DMS 273 (cell line): ENCODE data around the gene SPRY4.
"Not testable (repeated sequence)": the region's sequence is repeated elsewhere in the genome, so short reads cannot be mapped to it uniquely, and the experiment has no call there.

ENCODE experiments used
- DNase-seq: peaks from one replicate; lab custom pipeline; 2025; ENCODE audit not compliant: unreplicated experiment; lab: John Stamatoyannopoulos, UW

Gene SPRY4

DNA sequence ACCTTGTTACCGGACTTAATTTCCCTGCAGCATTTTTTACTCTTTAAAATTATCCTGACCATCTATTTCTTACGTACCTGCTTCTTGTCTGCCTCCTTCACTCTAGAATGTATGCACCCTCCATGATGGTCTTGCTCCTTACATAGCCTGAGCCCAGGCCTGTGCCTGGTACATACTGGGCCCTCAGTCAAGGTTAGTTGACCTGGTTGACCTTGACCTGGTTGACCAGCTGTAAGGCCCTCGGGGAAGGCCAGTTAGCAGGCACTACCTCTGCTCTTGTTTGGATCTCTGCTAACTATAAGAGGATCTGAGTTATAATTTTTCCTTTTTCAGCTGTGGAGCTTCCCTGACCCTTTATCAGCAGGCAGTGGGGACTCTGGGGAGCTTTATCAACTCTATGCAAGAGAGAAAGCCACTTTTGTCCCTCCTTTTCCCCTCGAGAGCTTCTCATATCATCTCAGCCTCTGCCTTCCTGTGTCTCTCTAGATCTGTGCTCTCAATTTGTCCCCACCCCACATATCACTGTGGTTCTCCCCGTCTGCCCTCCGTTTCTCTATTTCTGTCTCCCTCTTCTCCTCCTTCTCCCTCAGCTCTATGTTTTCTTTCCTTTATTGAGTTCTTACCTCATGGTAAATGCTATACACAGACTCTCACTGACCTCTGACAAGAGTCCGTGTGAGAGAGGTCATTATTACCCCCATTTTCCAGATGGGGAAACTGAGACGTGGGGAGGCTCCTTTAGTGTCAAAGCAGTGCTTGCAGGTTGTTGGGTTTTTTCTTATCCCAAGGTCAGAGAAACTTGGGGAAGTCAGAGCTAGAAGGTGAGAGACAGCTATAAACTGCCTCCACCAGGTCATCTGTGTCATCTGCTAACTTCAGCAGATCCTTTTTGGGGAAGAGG is 28.6 kb downstream of the SPRY4 start:
- DNase-seq: no peak

DNA sequence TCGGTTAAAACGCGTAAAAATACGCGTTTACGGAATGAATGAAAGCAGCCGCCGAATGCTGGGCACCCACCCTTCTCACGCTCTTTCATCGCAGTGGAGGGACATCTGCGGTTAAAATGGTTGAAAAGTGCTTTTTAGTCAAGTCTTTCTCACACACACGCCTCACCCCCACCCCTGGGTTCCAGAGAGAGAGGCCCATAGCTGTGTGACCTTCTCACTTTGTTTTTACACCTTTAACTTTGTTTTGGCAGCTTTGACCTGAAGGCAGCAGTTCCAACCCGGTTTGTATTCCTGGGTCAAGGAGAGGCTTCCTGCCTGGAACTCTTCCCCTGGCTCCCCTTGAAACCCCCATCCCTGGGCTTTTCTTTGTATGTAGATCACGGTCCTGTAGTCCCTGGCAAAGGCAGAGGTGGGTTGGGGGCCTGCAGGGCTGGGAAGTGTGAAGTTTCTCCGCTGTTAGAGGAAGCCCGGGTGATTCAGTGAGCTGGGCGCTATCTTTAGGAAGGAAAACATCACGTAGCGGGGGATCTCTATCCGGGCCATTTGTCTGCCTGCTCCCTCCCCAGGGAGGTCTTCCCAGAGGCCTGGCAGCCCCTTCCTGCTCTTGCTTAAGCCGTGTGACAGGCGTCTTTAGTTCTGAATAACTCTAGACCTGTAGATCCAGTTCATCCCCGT is 29.6 kb downstream of the SPRY4 start:
- no peak for DNase-seq

DNA sequence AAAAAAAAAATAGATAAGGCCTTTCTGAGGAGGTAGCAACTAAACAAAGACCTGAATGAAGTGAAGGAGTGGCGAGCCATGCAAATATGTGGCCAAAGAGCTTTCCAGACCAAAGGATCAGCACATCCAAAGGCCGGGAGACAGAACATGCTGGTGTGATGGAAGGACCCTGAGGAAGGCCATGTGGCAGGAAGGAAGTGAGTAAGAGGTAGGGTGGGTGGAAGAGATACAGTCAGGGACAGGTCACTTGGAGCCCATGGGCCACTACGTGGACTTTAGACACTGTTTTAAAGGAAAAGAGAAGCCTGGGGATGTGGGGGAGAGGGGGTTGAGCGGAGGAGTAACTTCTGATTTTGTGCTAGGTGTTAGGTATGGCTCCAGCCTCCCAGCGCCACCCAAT is 31.3 kb downstream of the SPRY4 start:
- no peak for DNase-seq

DNA sequence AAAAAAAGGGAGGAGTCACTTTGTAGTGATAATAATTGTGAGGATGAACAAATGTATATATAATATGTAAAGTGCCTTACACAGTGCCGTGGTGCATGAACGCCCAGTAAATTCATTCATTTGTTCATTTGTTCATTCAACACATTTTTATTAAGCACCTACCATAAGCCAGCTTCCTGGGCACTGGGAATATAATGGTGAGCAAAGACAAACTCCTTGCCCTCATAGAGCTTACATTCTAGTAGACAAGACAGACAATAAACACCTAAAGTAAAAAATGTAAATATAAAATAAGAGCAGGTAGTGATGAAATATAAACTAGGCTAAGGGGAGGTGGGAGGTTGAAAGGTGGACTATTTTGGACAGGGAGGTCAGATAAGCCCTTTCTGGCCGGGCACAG is 32.0 kb downstream of the SPRY4 start:
- no peak for DNase-seq

DNA sequence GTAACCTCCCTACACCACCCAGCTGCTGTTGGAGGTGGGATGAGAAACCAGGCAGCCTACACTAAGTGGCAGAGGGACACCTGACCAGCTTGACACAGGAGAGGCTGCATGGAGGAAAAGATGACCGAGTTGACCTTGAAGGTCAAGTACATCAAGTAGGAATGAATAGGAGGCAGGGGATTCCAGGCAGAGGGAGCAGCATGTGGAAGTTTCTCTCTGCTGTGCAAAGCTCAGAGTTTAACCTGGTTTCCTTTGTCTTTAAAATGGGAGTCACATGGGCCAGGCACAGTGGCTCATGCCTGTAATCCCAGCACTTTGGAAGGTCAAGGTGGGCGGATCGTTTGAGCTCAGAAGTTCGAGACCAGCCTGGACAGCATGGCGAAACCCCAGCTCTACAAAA is 32.6 kb downstream of the SPRY4 start:
- DNase-seq: no peak

DNA sequence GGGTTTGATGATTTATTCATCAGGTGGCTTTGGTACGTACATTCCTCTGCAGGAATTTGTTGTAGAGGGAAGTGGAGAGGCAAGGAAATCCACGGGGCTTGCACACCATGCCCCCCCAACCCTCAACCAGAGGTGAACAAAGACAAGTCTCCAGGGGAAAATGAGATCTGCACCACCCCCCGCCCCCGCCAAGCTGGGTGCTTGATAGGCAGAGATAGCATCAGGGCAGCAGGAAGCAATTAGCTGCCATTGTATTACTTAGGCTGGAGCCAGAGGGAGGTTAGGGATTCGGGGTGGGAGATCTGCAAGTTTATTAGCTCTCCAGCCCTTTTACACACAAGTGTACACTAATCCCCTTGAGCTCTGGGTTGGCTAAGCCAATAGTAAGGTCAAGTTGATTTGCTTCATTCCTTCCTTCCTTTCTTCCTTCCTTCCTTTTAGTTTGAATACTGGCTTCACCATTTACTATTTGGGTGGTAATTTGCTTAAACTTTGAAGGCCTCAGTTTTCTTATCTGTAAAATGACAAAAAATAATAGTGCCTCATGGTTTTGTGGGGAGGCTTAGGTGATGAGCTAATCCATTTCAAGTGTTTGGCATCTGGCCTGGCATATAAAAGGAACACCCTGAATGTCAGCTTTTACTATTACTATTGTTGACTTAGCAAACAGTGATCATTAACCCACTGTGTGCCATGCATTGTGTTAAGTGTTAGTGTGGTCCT is 34.1 kb downstream of the SPRY4 start:
- DNase-seq: no peak

DNA sequence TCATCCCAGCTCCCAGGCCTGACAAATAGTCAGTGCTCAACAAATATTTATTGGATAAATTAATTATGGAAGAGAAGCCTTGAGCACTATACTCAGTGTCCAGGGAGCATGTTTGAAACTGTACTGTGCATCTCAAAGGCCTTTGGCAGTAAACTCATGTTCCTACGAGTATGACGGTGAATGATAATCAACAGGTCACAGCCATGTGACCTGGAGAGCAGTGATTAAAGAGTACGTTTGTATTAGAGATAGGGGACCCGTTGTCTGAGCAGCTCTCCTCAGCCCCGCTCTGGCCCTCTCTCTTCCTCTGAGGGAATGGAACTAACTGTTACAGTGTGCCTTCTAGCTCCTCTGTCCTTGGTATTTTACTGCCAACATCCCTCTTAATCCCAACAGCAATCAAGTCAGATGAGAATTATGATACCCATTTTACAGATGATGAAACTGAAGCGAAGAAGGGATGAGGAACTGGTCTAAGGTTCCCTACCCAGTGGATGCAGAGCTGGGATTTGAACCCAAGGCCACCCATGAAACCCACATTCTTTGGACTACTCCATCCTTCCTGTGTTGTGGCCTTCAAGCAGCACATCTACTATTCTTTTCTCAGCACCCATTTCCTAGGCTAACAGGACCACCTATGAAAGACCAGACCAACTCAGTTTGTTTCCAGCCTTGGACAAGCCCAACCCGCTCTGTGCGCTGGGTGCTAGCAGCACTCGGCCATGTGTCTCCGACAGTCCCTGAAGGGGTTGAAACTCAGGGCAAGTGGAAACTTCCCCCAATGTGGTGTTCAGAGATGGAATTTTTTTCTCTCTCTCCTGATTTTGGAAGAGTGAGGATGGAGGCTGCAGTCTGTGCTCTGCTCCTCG is 34.9 kb downstream of the SPRY4 start:
- no peak for DNase-seq

DNA sequence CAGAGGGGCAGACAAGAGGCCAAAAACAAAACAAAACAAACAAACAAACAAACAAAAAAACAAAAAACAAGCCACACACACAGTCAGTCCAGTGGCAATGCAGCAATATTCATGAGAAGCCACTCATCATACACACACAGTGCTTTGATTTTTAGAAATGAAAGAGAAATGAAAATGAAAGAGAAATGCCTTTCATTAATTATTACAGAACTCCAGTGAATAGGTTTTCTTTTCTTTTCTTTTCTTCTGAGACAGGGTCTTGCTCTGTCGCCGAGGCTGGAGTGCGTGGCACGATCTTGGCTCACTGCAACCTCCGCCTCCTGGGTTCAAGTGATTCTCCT is 36.9 kb downstream of the SPRY4 start:
- DNase-seq: no peak

DNA sequence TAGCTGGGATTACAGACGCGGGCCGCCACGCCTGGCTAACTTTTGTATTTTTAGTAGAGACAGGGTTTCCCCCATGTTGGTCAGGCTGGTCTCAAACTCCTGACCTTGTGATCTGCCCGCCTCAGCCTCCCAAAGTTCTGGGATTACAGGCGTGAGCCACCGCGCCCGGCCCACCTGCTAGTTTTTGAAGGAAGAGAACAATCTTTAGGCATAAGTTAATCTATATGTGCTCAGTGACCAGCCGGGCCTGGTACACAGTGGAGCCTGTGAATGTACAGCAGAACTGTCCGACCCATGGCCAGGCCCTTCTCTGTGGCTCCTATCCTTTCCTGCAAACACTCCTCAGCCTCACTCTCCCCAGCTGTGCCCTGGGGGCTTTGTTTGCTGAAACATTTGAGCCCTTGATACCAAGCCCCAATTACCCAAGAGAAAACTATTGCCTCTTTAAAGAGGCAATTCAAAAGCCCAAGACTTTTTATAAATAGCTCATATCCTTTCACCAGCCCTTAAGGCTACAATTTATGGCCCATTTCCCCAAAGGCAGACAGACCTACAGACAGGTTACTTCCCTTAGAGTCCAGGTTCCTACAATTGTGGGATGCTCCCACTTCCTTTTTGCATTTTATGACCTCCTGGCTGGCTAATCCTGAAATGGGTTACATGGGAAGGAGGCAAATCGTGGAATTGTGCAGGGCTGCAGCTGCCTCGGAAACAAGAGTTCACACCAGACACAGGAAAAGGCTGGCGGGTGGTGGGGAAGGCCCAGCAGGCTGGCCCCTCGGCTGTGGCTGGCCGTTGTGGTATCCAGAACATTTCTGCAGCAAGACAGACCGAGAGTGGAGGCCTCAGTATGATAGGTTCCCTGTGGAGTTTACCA is 37.5 kb downstream of the SPRY4 start:
- no peak for DNase-seq

DNA sequence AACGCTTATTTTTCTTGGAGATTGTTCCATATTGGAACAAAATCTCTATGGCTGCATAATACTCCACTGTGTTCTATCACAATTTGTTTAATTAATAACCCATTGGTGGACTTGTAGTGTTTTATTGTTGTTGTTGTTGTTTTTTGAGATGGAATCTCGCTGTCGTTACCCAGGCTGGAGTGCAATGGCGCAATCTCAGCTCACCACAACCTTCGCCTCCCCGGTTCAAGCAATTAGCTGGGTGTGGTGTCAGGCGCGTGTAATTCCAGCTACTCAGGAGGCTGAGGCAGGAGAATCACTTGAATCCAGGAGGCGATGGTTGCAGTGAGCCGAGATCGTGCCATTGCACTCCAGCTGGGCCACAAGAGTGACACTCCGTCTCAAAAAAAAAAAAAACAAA is 38.7 kb downstream of the SPRY4 start:
- no peak for DNase-seq

DNA sequence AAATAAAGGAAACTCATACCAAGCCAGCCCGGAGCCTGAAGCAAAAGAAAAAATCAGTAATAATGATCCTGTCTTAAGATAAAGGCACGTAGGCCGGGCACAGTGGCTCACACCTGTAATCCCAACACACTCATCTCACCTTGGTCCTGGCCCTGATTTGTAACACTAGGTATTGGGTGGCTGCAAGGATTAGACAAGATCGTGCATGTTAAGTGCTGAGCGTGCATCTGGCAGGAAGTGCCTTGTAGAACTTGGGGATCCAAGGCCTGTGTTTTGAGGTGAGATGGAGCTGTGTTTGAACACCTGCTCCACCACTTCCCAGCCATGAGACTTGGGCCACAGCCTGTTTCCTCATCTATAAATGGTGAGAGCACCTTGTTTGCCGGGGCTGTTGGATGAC is 41.5 kb downstream of the SPRY4 start:
- no peak for DNase-seq

DNA sequence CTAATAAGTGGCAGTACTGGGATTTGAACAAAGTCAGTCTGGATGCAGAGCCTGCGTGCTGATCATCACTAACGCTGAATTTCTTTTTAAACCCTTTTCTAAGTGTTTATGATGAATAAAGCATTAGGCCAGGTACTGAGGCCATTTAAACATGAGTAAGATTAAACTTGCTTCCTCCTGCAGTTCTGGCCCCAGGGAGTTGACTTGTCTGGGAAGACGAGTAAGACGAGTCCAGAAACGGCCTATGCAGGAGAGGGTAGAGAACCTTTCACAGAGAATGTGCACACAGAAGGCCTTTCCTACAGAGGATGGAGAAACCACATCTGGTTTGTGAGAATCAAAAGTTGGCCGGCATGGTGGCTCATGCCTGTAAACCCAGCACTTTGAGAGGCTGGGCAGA is 42.9 kb downstream of the SPRY4 start:
- DNase-seq: no peak

DNA sequence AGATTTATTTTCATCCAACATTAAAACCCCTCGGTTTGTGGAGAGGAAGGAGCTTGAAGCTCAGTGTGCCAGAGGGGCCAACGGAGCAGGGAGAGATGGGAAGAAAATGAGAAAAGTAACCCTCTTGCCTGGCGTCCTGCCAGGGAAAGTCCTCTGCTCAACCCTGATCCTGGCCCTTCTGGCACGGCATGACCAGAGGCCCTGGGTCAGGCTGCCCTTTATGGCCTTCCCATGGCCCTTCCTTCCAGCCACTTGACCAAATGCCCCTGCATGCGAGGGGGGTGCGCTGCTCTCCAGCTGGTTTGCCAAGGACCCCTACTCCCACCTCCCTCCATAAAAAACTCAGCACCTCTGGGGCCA is 43.8 kb downstream of the SPRY4 start:
- no peak for DNase-seq

DNA sequence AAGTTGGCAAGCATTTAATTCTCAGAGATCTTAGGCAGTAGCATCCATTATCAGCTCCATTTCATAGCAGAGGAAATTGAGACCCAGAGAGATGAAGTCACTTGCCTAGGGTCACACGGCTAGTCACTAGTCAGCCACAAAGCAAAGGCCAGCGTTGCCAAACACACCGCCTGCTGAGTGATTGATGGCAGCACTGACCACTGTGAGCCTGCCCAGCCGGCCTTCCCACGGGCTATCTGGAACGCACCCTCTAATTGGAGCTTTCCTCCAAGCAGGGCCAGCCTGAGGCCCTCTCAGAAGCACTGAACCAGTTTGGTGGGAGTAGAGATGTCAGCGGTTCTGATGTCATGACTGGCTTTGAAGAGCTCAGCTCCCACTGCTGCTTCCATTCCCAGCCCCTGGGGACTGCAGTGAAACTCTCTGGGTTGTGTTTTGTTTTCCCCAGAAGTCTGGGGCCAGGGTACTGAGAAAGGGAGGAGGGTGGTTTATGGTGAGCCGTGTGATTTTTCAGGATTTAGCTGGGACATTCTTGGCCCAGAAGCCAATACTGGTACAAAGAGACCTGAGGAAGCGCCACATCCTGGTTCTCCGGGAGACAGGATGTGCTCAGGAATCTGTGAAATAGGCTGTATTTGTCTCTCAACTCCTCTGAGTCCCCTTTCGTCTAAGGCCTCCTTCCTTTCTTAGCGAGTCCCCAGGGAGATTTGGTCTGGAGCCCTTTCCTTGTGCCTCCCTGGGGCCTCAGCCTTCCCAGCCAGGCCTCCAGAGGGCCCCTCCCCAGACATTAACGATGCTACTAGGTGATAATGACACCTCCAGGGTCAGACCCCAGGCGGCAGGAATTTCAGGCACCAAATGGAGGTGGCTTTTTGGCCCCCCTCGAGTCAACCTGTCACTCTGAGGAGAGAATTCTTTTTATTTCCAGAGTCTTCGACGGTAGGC is 44.5 kb downstream of the SPRY4 start:
- no peak for DNase-seq

DNA sequence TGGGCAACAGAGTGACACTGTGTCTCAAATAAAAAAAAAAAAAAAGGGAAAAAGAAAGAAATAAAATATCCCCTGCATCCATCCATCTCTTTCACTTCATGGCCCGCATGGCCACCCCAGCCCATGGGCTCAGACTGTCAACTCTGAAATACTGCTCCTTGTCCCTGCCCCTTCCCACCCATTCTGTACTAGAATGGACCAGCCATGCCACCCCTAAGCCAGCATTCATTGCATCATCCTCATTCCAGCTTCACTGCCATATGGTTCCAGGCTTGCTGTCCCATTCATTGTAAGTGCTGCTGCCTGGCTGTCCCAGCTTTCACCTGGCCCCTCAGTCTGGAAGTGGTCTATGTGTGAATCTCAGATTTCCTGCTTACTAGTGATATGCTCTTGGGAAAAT is 46.2 kb downstream of the SPRY4 start:
- peak; percentile 35 for DNase-seq

DNA sequence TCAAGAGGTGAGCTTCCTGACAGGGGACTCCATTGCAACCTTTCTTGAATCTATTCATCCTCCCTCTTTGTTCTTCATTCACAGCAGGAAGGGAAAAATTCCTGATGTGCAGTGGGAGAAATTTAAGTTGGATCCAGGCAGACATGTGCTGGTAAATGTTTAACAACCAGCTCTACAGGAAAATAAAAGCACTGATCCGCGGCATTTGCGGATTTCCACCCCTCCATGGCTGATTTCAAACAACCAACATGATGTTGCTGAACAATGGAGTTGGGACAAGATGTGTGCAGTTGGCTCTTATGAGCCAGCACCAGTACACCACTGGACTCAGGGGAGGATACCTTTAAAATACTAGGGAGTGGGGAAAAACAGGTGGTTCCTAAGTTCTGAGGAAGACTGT is 47.0 kb downstream of the SPRY4 start:
- DNase-seq: no peak

DNA sequence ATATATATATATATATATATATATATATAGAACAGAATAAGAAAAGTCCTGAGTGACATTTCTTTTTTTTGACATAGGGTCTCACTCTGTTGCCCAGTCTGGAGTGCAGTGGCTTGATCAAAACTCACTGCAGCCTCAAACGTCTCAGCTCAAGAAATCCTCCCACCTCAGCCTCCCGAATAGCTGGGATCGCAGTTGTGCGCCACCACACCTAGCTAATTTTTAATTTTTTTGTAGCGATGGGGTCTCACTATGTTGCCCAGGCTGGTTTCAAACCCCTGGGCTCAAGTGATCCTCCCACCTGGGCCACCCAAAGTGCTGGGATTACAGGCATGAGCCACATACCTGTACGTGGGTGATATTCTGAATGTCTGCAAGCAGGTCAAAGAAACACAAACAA is 48.3 kb downstream of the SPRY4 start:
- DNase-seq: no peak

DNA sequence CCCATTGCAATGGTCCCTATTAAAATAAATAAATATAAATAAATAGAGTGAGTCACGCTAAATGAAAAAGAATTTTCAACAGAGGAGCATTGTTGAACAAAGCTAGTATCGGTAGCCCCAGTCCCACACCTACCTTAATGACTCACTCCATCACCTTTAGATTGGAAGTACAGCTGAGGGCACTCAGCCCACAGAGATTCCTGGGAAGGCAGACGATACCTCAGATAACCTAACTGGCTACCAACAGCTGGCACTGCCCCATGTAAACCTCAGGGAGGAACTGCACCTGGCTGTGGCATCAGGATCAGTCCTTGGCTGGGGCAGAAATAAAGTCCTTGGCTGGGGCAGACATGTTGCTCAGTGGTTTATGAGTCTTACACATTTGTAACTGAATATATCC is 49.3 kb downstream of the SPRY4 start:
- no peak for DNase-seq

DNA sequence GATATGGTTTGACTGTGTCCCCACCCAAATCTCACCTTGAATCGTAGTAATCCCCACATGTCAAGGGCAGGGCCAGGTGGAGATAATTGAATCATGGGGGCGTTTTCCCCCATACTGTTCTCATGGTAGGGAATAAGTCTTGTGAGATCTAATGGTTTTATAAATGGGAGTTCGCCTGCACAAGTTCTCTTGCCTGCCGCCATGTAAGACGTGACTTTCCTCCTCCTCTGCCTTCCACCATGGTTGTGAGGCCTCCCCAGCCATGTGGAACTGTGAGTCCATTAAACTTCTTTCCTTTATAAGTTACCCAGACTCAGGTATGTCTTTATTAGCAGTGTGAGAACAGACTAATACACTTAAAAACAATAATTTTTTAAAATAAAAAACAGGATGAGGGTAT is 52.2 kb downstream of the SPRY4 start:
- not testable (repeated sequence) for DNase-seq
